Islet of Langerhans (tissue), 1 donor: ENCODE results near the gene TLX1.
"Not testable (repeated sequence)": the region's sequence is repeated elsewhere in the genome, so short reads cannot be mapped to it uniquely, and the experiment has no call there.

Source experiments
- FAIRE-seq: peaks from one replicate; lab custom pipeline; 2011; peaks lifted over from hg19 to GRCh38; lab: Jason Lieb, UNC

TLX1 gene

DNA sequence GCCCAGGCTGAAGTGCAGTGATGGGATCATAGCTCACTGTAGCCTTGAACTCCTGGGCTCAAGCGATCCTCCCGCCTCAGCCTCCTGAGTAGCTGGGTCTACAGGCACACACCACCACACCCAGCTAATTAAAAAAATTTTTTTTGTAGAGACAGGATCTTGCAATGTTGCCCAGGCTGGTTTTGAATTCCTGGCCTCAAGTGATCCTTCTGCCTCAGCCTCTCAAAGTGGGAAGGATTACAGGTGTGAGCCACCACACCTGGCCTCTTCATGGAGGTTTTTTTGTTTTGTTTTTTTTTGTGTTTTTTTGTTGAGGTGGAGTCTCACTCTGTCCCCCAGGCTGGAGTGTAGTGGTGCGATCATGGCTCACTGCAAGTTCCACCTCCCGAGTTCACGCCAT, 23.4 kb downstream of the TLX1 start:
- not testable (repeated sequence) for FAIRE-seq

- FAIRE-seq = no peak
Measured at GRCh38 chr10:101155896-101156295, 24.8 kb downstream of the TLX1 start.

DNA sequence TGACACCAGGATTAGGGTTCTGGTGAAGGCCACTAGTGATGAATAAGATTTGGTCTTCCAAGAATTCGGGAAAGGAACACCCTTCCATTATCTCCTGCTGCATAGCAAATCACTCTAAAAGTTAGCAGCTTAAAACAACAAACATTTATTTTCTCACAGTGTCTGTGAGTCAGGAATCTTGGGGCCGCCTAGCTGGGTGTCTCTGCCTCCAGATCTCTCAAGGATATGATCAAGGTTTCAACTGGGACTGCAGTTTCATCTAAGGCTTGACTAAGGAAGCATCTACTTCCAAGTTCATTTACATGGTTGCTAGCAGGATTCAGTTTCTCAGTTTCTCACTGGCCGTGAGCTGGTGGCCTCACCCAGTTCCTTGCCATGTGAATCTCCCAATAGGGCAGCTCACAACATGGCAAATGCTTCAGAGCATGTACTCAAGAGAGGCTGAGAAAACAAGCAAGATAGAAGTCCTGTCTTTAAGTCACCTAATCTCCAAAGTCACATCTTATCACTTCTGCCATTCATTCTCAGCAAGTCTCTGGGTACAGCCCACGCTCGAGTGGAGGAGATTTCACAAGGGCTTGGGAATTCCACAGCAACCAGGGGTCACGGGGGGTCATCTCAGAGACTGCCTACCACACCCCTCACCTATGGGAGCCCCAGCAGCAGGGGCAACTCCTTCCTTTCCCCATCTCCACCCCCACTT, 26.8 kb downstream of the TLX1 start:
- no peak for FAIRE-seq

GRCh38 chr10:101158459-101159058, 27.5 kb downstream of the TLX1 start:
- FAIRE-seq = no peak

DNA sequence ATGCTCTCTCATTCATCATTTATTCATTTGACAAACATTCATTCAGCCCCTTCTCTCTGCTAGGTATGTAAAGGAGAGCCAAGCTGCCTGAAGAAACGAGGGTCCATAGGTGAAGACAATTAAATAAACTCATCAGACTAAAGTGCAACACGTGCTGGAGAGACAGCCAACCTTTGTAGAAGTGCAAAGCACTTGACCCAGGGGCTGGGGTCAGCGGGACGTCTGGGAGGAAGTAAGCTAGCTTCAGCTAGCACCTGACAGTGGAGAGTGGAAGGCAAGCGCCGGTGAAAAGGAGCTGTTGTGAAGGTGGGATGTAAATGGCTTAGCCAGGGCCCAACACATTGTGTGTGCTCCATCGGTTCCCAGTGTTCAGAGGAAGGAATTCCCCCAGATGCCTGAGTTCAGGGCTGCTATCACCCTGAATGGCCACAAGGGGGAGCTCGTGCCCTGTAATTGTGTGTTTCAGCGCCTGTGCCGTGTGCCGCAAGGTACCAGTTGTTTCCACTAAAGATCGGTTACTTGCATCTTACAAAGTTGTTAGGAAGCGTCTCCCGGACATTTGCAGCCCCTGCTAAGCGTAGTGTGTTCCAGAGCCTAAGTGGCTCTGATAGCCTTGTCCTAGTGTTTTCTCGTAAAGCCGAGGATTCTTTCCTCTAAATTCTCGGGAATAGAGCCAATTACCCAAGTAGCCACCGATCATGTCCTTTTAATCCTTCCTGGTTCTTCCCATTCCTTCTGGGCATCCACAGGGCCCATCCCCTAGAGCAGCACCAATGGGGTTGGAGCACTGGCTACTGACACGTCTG, 30.6 kb downstream of the TLX1 start:
- FAIRE-seq = peak; percentile 55

GRCh38 chr10:101162677-101163076, 31.6 kb downstream of the TLX1 start:
- no peak for FAIRE-seq

DNA sequence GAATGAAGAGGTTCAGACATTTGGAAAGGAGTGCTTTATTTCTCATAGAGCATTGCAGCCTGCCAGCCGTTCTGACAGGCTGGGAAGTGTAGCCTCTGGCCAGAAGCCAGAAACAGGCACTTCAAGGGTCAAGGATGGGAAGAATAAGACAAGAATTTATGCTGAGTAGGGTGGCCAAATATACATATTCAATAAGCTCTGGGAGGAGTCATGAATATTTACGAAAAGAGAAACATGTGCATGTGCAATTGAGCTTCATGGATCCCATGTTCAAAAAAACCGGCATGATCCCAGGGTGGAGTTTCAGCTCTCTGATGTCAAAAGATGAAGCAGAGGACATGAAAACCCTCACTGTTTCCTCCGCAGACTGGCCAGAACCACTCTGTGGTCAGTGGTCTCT, 32.9 kb downstream of the TLX1 start:
- no peak for FAIRE-seq

- FAIRE-seq = no peak
Measured at GRCh38 chr10:101165736-101166135, 34.6 kb downstream of the TLX1 start.

DNA sequence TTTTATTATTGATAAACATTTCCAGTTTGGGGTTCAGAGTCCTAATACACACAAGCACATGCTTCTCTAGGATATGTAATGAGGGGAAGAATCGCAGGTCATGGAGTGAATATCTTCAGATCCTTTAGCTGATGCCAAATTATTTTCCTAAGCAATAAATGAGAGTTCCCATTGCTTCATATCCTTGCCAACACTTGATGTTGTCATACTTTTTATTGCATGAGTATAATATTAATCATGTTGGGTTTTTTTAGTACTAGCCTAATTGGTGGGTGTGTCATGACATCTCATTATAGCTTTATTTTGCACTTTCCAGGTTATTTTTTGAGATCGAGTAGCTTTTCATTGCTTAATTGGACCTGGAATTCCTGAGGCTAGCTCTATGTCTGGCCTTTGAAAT, 35.3 kb downstream of the TLX1 start:
- no peak for FAIRE-seq

DNA sequence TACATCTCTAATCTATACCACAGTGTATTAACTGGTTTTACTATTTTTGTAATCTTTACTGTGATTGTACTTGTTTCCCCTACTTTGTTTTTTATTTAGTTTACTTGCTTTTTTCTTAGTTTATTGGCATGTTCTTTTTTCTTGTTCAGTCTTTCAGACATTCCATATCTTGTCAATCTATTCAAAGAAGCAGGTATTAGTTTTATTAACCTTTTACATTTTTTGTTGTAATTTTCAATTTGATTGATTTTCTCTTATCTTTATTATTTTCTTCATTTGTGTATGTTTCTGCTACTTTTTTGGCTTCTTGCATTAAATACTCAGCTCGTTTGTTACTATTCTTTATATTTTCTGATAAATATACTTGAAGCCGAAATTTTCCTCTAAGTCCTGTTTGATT, 41.6 kb downstream of the TLX1 start:
- FAIRE-seq = no peak

- no peak for FAIRE-seq
Measured at GRCh38 chr10:101174319-101174718, 43.2 kb downstream of the TLX1 start.

GRCh38 chr10:101176577-101176976, 45.5 kb downstream of the TLX1 start:
- no peak for FAIRE-seq

DNA sequence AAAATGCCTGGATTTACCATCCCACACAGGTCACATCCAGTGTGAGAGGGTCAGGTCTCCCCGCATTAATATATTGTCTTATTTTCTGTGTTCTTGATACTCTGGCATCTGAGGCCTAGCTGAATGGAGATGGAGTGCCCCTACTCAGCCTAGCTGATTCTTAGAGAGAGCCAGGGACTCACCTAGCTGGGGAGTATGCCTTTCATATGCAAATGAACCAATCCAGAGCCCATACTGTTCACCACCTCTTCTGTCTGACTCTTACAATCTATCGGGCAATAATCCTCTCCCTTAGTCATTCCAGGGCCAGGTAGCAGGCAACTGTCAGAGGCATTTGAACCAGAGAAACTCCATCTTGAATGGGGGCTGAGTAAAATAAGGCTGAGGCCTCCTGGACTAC, 51.8 kb downstream of the TLX1 start:
- no peak for FAIRE-seq

- no peak for FAIRE-seq
Measured at GRCh38 chr10:101183458-101184183, 52.5 kb downstream of the TLX1 start.
